HAP-1 (cell line): Measurements from ENCODE around the gene RIBC1.
"Not testable (repeated sequence)": the region's sequence is repeated elsewhere in the genome, so short reads cannot be mapped to it uniquely, and the experiment has no call there.

ENCODE experiments used
- DNase-seq, 2 experiments: peaks; one replicate each; pipeline ENCODE4 v3.0.0-alpha.2; 2016 to 2020; ENCODE audit warnings: low spot score in 2 of 2
- H3K27me3 ChIP-seq: fragments of 250-450 bp; sonication (Bioruptor Pico); 2 replicates; pipeline ENCODE4 v1.5.1; 2020; ENCODE audit warnings: low read depth, mild to moderate bottlenecking, moderate library complexity
- H3K36me3 ChIP-seq: fragments of 250-450 bp; sonication (Bioruptor Pico); replicated peaks from 2 replicates; pipeline ENCODE4 v1.5.1; 2020; ENCODE audit warnings: mild to moderate bottlenecking
- H3K4me1 ChIP-seq: fragments of 250-450 bp; sonication (Bioruptor Pico); 2 replicates; pipeline ENCODE4 v1.5.1; 2020; ENCODE audit warnings: mild to moderate bottlenecking
- H3K4me3 ChIP-seq: fragments of 250-450 bp; sonication (Bioruptor Pico); 2 replicates; pipeline ENCODE4 v1.5.1; 2020; ENCODE audit warnings: mild to moderate bottlenecking, moderate library complexity
- H3K9me3 ChIP-seq: fragments of 250-450 bp; sonication (Bioruptor Pico); 2 replicates; pipeline ENCODE4 v1.5.1; 2020; ENCODE audit warnings: mild to moderate bottlenecking, moderate library complexity
- in situ Hi-C: fragments of 300-500 bp; cut with MboI; formaldehyde crosslinking; loops from 3 replicates; pipeline ENCODE4 v1.14.3; 2020; ENCODE audit warnings: low sequenced_read_pairs, inconsistent platforms, mixed read lengths

The RIBC1 gene

GRCh38 chrX:53440621-53441517 lies 18.2 kb downstream of the RIBC1 start:
- Histone ChIP-seq H3K4me1 (peaks cover 12% of the 10 kb centered on the region), H3K9me3 (no peaks in the 10 kb centered on the region), H3K4me3 (peak overlapping the region; percentile 46), H3K36me3 (no peaks in the 10 kb centered on the region), H3K27me3 (peaks cover 4% of the 10 kb centered on the region; the same call in 1 of the 2 replicates)
- peak in 1 of 2 experiments; percentile 18 for DNase-seq
- in situ Hi-C loops: loop anchor here (10.0 kb wide), 1 partner anchor 126 kb away; no protein-coding TSS in a partner anchor

GRCh38 chrX:53441531-53442321 lies 19.1 kb downstream of the RIBC1 start:
- Histone ChIP-seq H3K9me3 (no peaks in the 10 kb centered on the region), H3K4me1 (peaks cover 12% of the 10 kb centered on the region), H3K36me3 (no peaks in the 10 kb centered on the region), H3K4me3 (peak overlapping the region; percentile 46), H3K27me3 (peaks cover 4% of the 10 kb centered on the region; the same call in 1 of the 2 replicates)
- in situ Hi-C loops: loop anchor here (10.0 kb wide), 1 partner anchor 127 kb away; no protein-coding TSS in a partner anchor
- DNase-seq: peak; percentile 92 to 96

GRCh38 chrX:53442322-53442631 lies 19.6 kb downstream of the RIBC1 start:
- no peaks in the 10 kb centered on the region; the same call in 1 of the 2 replicates for H3K27me3 ChIP-seq

GRCh38 chrX:53445977-53446376 lies 23.3 kb downstream of the RIBC1 start:
- H3K27me3 ChIP-seq: no peaks in the 10 kb centered on the region
- no peaks in the 10 kb centered on the region for H3K9me3 ChIP-seq
- DNase-seq: peak; percentile 64 to 77
- no peak overlapping the region for H3K4me3 ChIP-seq
- in situ Hi-C loops: loop anchor here (10.0 kb wide), 1 partner anchor 131 kb away; no protein-coding TSS in a partner anchor
- H3K36me3 ChIP-seq: no peaks in the 10 kb centered on the region
- H3K4me1 ChIP-seq: peaks cover 10% of the 10 kb centered on the region

More at GRCh38 chrX:53442322-53442631, 19.6 kb downstream of the RIBC1 start:
- Histone ChIP-seq H3K9me3 (no peaks in the 10 kb centered on the region), H3K4me3 (peak overlapping the region; percentile 46), H3K36me3 (no peaks in the 10 kb centered on the region), H3K4me1 (peaks cover 12% of the 10 kb centered on the region)
- in situ Hi-C loops: loop anchor here (10.0 kb wide), 1 partner anchor 127 kb away; no protein-coding TSS in a partner anchor
- DNase-seq: no peak

GRCh38 chrX:53447441-53447840 lies 24.8 kb downstream of the RIBC1 start:
- Histone ChIP-seq H3K36me3 (no peaks in the 10 kb centered on the region), H3K4me1 (peaks cover under 1% of the 10 kb centered on the region; the same call in 1 of the 2 replicates), H3K27me3 (no peaks in the 10 kb centered on the region), H3K4me3 (no peak overlapping the region), H3K9me3 (no peaks in the 10 kb centered on the region)
- in situ Hi-C loops: loop anchor here (10.0 kb wide), 1 partner anchor 133 kb away; no protein-coding TSS in a partner anchor
- DNase-seq: no peak

- in situ Hi-C loops: loop anchor here (10.0 kb wide), 1 partner anchor 135 kb away; no protein-coding TSS in a partner anchor
- Histone ChIP-seq H3K4me3 (no peak overlapping the region), H3K27me3 (no peaks in the 10 kb centered on the region), H3K9me3 (no peaks in the 10 kb centered on the region), H3K36me3 (no peaks in the 10 kb centered on the region), H3K4me1 (no peaks in the 10 kb centered on the region)
- no peak for DNase-seq
Observed at GRCh38 chrX:53449632-53450031, 27.0 kb downstream of the RIBC1 start.

- in situ Hi-C loops: no loop called here
- no peaks in the 10 kb centered on the region for H3K4me1 ChIP-seq
- no peaks in the 10 kb centered on the region for H3K9me3 ChIP-seq
- no peak overlapping the region for H3K4me3 ChIP-seq
- no peaks in the 10 kb centered on the region for H3K36me3 ChIP-seq
- peaks cover 4% of the 10 kb centered on the region; the same call in 1 of the 2 replicates for H3K27me3 ChIP-seq
- no peak for DNase-seq
Observed at GRCh38 chrX:53452812-53453211, 30.1 kb downstream of the RIBC1 start.

- in situ Hi-C loops: no loop called here
- H3K4me3 ChIP-seq: no peak overlapping the region
- no peaks in the 10 kb centered on the region for H3K4me1 ChIP-seq
- H3K9me3 ChIP-seq: no peaks in the 10 kb centered on the region
- no peak for DNase-seq
- peaks cover 11% of the 10 kb centered on the region for H3K27me3 ChIP-seq
- no peaks in the 10 kb centered on the region for H3K36me3 ChIP-seq
Observed at GRCh38 chrX:53456254-53456653, 33.6 kb downstream of the RIBC1 start.

- in situ Hi-C loops: no loop called here
- no peak for DNase-seq
Observed at GRCh38 chrX:53458082-53458481, 35.4 kb downstream of the RIBC1 start.

GRCh38 chrX:53468659-53469058 lies 46.0 kb downstream of the RIBC1 start:
- in situ Hi-C loops, H3K27me3 ChIP-seq, H3K4me3 ChIP-seq, H3K36me3 ChIP-seq, DNase-seq, H3K9me3 ChIP-seq, H3K4me1 ChIP-seq: not testable (repeated sequence)

More at GRCh38 chrX:53458082-53458481, 35.4 kb downstream of the RIBC1 start:
- no peaks in the 10 kb centered on the region for H3K36me3 ChIP-seq
- H3K4me3 ChIP-seq: no peak overlapping the region
- no peaks in the 10 kb centered on the region for H3K9me3 ChIP-seq
- H3K27me3 ChIP-seq: peaks cover 11% of the 10 kb centered on the region
- H3K4me1 ChIP-seq: no peaks in the 10 kb centered on the region

GRCh38 chrX:53471346-53471745 lies 48.7 kb downstream of the RIBC1 start:
- Histone ChIP-seq H3K27me3 (no peaks in the 10 kb centered on the region), H3K36me3 (no peaks in the 10 kb centered on the region), H3K9me3 (no peaks in the 10 kb centered on the region), H3K4me1 (no peaks in the 10 kb centered on the region), H3K4me3 (no peak overlapping the region)
- no peak for DNase-seq
- in situ Hi-C loops: no loop called here

GRCh38 chrX:53474707-53475106 lies 52.0 kb downstream of the RIBC1 start:
- Histone ChIP-seq H3K4me1 (no peaks in the 10 kb centered on the region), H3K4me3 (no peak overlapping the region), H3K36me3 (no peaks in the 10 kb centered on the region), H3K27me3 (no peaks in the 10 kb centered on the region), H3K9me3 (no peaks in the 10 kb centered on the region)
- no peak for DNase-seq
- in situ Hi-C loops: no loop called here

- no peaks in the 10 kb centered on the region for H3K36me3 ChIP-seq
- DNase-seq: no peak
- H3K4me1 ChIP-seq: no peaks in the 10 kb centered on the region
- H3K27me3 ChIP-seq: no peaks in the 10 kb centered on the region; the same call in 1 of the 2 replicates
- H3K4me3 ChIP-seq: no peak overlapping the region
- no peaks in the 10 kb centered on the region for H3K9me3 ChIP-seq
- in situ Hi-C loops: no loop called here
Observed at GRCh38 chrX:53476371-53476770, 53.7 kb downstream of the RIBC1 start.
